ENCODE measurements around the gene ICA1. TPM values are rescaled to one million over a fixed set of nuclear protein-coding genes. Genes with fewer than 3 reads are reported as not detected.

Gene ICA1
- total RNA-seq, 1 donor: 4.3 TPM

GRCh38 chr7:8200717-8201116 is 61.2 kb downstream of the ICA1 start:
- DNase-seq (ENCODE audit: low read depth): no peak
- TF ChIP-seq, protein P1, sequence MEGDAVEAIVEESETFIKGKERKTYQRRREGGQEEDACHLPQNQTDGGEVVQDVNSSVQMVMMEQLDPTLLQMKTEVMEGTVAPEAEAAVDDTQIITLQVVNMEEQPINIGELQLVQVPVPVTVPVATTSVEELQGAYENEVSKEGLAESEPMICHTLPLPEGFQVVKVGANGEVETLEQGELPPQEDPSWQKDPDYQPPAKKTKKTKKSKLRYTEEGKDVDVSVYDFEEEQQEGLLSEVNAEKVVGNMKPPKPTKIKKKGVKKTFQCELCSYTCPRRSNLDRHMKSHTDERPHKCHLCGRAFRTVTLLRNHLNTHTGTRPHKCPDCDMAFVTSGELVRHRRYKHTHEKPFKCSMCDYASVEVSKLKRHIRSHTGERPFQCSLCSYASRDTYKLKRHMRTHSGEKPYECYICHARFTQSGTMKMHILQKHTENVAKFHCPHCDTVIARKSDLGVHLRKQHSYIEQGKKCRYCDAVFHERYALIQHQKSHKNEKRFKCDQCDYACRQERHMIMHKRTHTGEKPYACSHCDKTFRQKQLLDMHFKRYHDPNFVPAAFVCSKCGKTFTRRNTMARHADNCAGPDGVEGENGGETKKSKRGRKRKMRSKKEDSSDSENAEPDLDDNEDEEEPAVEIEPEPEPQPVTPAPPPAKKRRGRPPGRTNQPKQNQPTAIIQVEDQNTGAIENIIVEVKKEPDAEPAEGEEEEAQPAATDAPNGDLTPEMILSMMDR (IDR thresholded peaks at IDR 0.05; ENCODE audit: insufficient read depth, low read depth, low read length): no peak
- no peak overlapping the region for H3K4me3 ChIP-seq (ENCODE audit: low read depth, low read length)

DNA sequence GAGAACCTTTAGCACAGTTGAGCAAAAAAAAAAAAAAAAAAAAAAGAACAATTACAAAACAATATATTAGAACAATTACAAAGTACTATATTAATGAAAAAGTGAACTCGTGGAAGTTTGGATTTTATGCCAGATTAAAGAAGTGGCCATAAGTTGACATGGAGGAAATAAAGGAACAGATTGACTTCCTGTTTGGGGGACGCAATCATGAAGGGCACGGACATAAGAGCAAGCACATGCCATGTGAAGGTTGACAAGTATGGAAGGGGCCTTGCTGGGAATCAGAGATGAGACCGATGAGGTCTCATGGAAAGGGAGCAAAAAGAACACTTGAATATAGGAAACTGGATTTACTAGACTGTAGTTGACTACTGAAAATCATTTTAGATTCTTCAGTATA is 61.7 kb downstream of the ICA1 start:
- H3K4me3 ChIP-seq (ENCODE audit: low read depth, low read length): no peak overlapping the region
- no peak for DNase-seq (ENCODE audit: low read depth)
- TF ChIP-seq, protein P1 (IDR thresholded peaks at IDR 0.05; ENCODE audit: insufficient read depth, low read depth, low read length): no peak

GRCh38 chr7:8197994-8198698 is 63.8 kb downstream of the ICA1 start:
- DNase-seq (ENCODE audit: low read depth): no peak
- H3K4me3 ChIP-seq (ENCODE audit: low read depth, low read length): no peak overlapping the region
- TF ChIP-seq, protein P1 (IDR thresholded peaks at IDR 0.05; ENCODE audit: insufficient read depth, low read depth, low read length): no peak

- no peak for DNase-seq (ENCODE audit: low read depth)
- no peak overlapping the region for H3K4me3 ChIP-seq (ENCODE audit: low read depth, low read length)
- TF ChIP-seq, protein P1 (IDR thresholded peaks at IDR 0.05; ENCODE audit: insufficient read depth, low read depth, low read length): no peak
Observed at GRCh38 chr7:8192897-8193296, 69.1 kb downstream of the ICA1 start.

GRCh38 chr7:8190119-8190895 is 71.7 kb downstream of the ICA1 start:
- DNase-seq (ENCODE audit: low read depth): peak; percentile 59
- TF ChIP-seq, protein P1 (IDR thresholded peaks at IDR 0.05; ENCODE audit: insufficient read depth, low read depth, low read length): peak; percentile 64
- no peak overlapping the region for H3K4me3 ChIP-seq (ENCODE audit: low read depth, low read length)

- no peak overlapping the region for H3K4me3 ChIP-seq (ENCODE audit: low read depth, low read length)
- TF ChIP-seq, protein P1 (IDR thresholded peaks at IDR 0.05; ENCODE audit: insufficient read depth, low read depth, low read length): no peak
- DNase-seq (ENCODE audit: low read depth): no peak
Observed at GRCh38 chr7:8189625-8190024, 72.3 kb downstream of the ICA1 start.
